Measurements from ENCODE around the gene C2orf78.
A peak's percentile ranks its signal among the peaks of the same experiment; 100 is the strongest.

C2orf78 gene

DNA sequence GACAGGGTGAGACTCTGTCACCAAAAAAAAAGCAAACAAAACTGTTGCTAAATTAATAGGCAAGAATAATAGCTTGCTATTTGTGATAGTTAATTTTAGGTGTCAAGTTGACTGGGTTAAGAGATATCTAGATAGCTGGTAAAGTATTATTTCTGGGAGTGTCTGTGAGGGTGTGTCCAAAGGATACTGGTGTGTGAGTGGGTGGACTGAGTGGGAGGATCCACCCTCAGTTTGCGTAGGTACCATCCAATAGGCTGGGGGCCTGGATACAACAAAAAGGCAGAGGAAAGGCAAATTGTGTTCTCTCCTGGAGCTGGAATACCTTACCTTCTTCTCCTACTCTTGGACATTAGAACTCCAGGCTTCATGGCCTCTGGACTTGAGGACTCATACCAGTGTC, 19.0 kb upstream of the C2orf78 start:
- no peak overlapping the region for H3K14ac ChIP-seq (ENCODE audit: low read length)
- no peak for DNase-seq
- H3K4me2 ChIP-seq (ENCODE audit: low read length): no peak overlapping the region
- no peaks in the 10 kb centered on the region for H3K9me3 ChIP-seq (ENCODE audit: insufficient read depth, low read depth, low read length)
- no peak overlapping the region for H4K91ac ChIP-seq (ENCODE audit: low read depth, low read length)
- no peak overlapping the region for H3K27ac ChIP-seq (ENCODE audit: low read depth, low read length)
- H2BK5ac ChIP-seq (ENCODE audit: low read depth, low read length, poor library complexity): no peak overlapping the region
- H3K36me3 ChIP-seq (ENCODE audit: control insufficient read depth in 1 of 2, insufficient read depth in 2 of 2, low read length in 2 of 2): peaks cover 13 to 36% of the 10 kb centered on the region in 2 experiments
- no peaks in the 10 kb centered on the region for H3K27me3 ChIP-seq (ENCODE audit: insufficient read depth, low read length)
- no peak overlapping the region for H2AK5ac ChIP-seq (ENCODE audit: low read length)
- H2BK120ac ChIP-seq (ENCODE audit: insufficient read depth, low read length, poor library complexity): no peak overlapping the region
- no peak overlapping the region for H3K23ac ChIP-seq (ENCODE audit: low read length)
- no peaks in the 10 kb centered on the region for H3K79me2 ChIP-seq (ENCODE audit: control insufficient read depth, insufficient read depth, low read length, poor library complexity)
- no peak overlapping the region for H3K4ac ChIP-seq (ENCODE audit: low read depth, low read length)
- H3K18ac ChIP-seq (ENCODE audit: low read length): no peak overlapping the region
- no peak overlapping the region for H2AFZ ChIP-seq (ENCODE audit: insufficient read depth, low read length, poor library complexity)
- no peaks in the 10 kb centered on the region for H3K4me1 ChIP-seq (ENCODE audit: control insufficient read depth in 1 of 2, insufficient read depth in 2 of 2, low read length in 2 of 2)
- no peak overlapping the region for H4K12ac ChIP-seq (ENCODE audit: low read depth, low read length)
- H2BK12ac ChIP-seq (ENCODE audit: low read length): no peak overlapping the region
- H3K79me1 ChIP-seq (ENCODE audit: low read length): no peaks in the 10 kb centered on the region
- no peak overlapping the region for H3K4me3 ChIP-seq (ENCODE audit: low read depth, low read length)
- H3K9ac ChIP-seq (ENCODE audit: low read length): no peak overlapping the region
- no CpG with 5 or more reads among the region's 1 CpG for WGBS (ENCODE audit: extremely low coverage, insufficient coverage, insufficient read length)
- H4K8ac ChIP-seq (ENCODE audit: low read depth, low read length): no peak overlapping the region

GRCh38 chr2:73766349-73766748, 17.6 kb upstream of the C2orf78 start:
- Histone ChIP-seq H3K36me3 (ENCODE audit: control insufficient read depth in 1 of 2, insufficient read depth in 2 of 2, low read length in 2 of 2) (peaks cover 15 to 29% of the 10 kb centered on the region in 2 experiments), H3K14ac (ENCODE audit: low read length) (no peak overlapping the region), H2BK12ac (ENCODE audit: low read length) (no peak overlapping the region), H3K27ac (ENCODE audit: low read depth, low read length) (no peak overlapping the region), H3K4ac (ENCODE audit: low read depth, low read length) (no peak overlapping the region), H3K18ac (ENCODE audit: low read length) (no peak overlapping the region), H2BK120ac (ENCODE audit: insufficient read depth, low read length, poor library complexity) (no peak overlapping the region), H3K27me3 (ENCODE audit: insufficient read depth, low read length) (no peaks in the 10 kb centered on the region), H3K9me3 (ENCODE audit: insufficient read depth, low read depth, low read length) (no peaks in the 10 kb centered on the region), H4K12ac (ENCODE audit: low read depth, low read length) (no peak overlapping the region), H2AFZ (ENCODE audit: insufficient read depth, low read length, poor library complexity) (no peak overlapping the region), H3K9ac (ENCODE audit: low read length) (no peak overlapping the region), H3K79me1 (ENCODE audit: low read length) (no peaks in the 10 kb centered on the region), H2AK5ac (ENCODE audit: low read length) (no peak overlapping the region), H4K91ac (ENCODE audit: low read depth, low read length) (no peak overlapping the region), H3K79me2 (ENCODE audit: control insufficient read depth, insufficient read depth, low read length, poor library complexity) (no peaks in the 10 kb centered on the region), H3K23ac (ENCODE audit: low read length) (no peak overlapping the region), H3K4me2 (ENCODE audit: low read length) (no peak overlapping the region), H2BK5ac (ENCODE audit: low read depth, low read length, poor library complexity) (no peak overlapping the region), H3K4me3 (ENCODE audit: low read depth, low read length) (no peak overlapping the region), H3K4me1 (ENCODE audit: control insufficient read depth in 1 of 2, insufficient read depth in 2 of 2, low read length in 2 of 2) (no peaks in the 10 kb centered on the region), H4K8ac (ENCODE audit: low read depth, low read length) (no peak overlapping the region)
- DNase-seq: no peak
- no CpG with 5 or more reads among the region's 1 CpG for WGBS (ENCODE audit: extremely low coverage, insufficient coverage, insufficient read length)

DNA sequence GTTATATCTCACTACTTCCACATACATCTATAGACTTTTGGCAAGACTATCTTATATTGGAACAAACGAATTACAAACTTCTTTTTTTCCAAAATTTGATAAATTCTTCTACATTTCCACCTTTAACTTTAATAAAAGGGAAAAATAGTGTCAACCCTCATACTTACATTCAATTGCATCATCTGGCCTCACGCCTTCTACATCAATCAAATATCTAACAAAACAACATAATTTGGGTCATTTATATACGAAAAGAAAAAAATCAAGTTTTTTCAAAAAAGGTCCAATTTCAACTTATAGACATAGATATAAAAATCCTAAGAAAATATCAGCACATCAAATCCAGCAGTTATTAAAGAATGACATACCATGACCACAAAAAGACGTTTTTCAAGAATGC, 17.0 kb upstream of the C2orf78 start:
- 100% methylated on average over 1 of the region's 4 CpGs for WGBS (ENCODE audit: extremely low coverage, insufficient coverage, insufficient read length)
- H3K79me2 ChIP-seq (ENCODE audit: control insufficient read depth, insufficient read depth, low read length, poor library complexity): no peaks in the 10 kb centered on the region

GRCh38 chr2:73770725-73771124, 13.3 kb upstream of the C2orf78 start:
- no peak overlapping the region for H3K18ac ChIP-seq (ENCODE audit: low read length)
- DNase-seq: peak; percentile 36 to 73
- no peaks in the 10 kb centered on the region for H3K79me1 ChIP-seq (ENCODE audit: low read length)
- WGBS (ENCODE audit: extremely low coverage, insufficient coverage, insufficient read length): no CpG with 5 or more reads among the region's 3 CpGs
- H3K4me3 ChIP-seq (ENCODE audit: low read depth, low read length): no peak overlapping the region
- no peak overlapping the region for H3K14ac ChIP-seq (ENCODE audit: low read length)
- no peak overlapping the region for H2BK5ac ChIP-seq (ENCODE audit: low read depth, low read length, poor library complexity)
- H4K12ac ChIP-seq (ENCODE audit: low read depth, low read length): no peak overlapping the region
- H3K27ac ChIP-seq (ENCODE audit: low read depth, low read length): no peak overlapping the region
- H2BK120ac ChIP-seq (ENCODE audit: insufficient read depth, low read length, poor library complexity): no peak overlapping the region
- no peak overlapping the region for H2BK12ac ChIP-seq (ENCODE audit: low read length)
- H3K27me3 ChIP-seq (ENCODE audit: insufficient read depth, low read length): no peaks in the 10 kb centered on the region
- peaks cover 7 to 18% of the 10 kb centered on the region in 2 experiments for H3K36me3 ChIP-seq (ENCODE audit: control insufficient read depth in 1 of 2, insufficient read depth in 2 of 2, low read length in 2 of 2)
- H3K9me3 ChIP-seq (ENCODE audit: insufficient read depth, low read depth, low read length): no peaks in the 10 kb centered on the region
- H3K4ac ChIP-seq (ENCODE audit: low read depth, low read length): no peak overlapping the region
- H3K23ac ChIP-seq (ENCODE audit: low read length): no peak overlapping the region
- no peak overlapping the region for H3K4me2 ChIP-seq (ENCODE audit: low read length)
- no peaks in the 10 kb centered on the region for H3K79me2 ChIP-seq (ENCODE audit: control insufficient read depth, insufficient read depth, low read length, poor library complexity)
- H4K8ac ChIP-seq (ENCODE audit: low read depth, low read length): no peak overlapping the region
- H2AK5ac ChIP-seq (ENCODE audit: low read length): no peak overlapping the region
- H3K4me1 ChIP-seq (ENCODE audit: control insufficient read depth in 1 of 2, insufficient read depth in 2 of 2, low read length in 2 of 2): no peaks in the 10 kb centered on the region
- H2AFZ ChIP-seq (ENCODE audit: insufficient read depth, low read length, poor library complexity): no peak overlapping the region
- no peak overlapping the region for H3K9ac ChIP-seq (ENCODE audit: low read length)
- H4K91ac ChIP-seq (ENCODE audit: low read depth, low read length): no peak overlapping the region

More for the DNA sequence above, 17.0 kb upstream of the C2orf78 start:
- H2BK12ac ChIP-seq (ENCODE audit: low read length): no peak overlapping the region
- no peak overlapping the region for H3K27ac ChIP-seq (ENCODE audit: low read depth, low read length)
- no peaks in the 10 kb centered on the region for H3K27me3 ChIP-seq (ENCODE audit: insufficient read depth, low read length)
- H3K14ac ChIP-seq (ENCODE audit: low read length): no peak overlapping the region
- H3K18ac ChIP-seq (ENCODE audit: low read length): no peak overlapping the region
- H2BK120ac ChIP-seq (ENCODE audit: insufficient read depth, low read length, poor library complexity): no peak overlapping the region
- H3K79me1 ChIP-seq (ENCODE audit: low read length): no peaks in the 10 kb centered on the region
- no peak overlapping the region for H2AK5ac ChIP-seq (ENCODE audit: low read length)
- no peak overlapping the region for H3K4me3 ChIP-seq (ENCODE audit: low read depth, low read length)
- no peak overlapping the region for H3K9ac ChIP-seq (ENCODE audit: low read length)
- H3K4me2 ChIP-seq (ENCODE audit: low read length): no peak overlapping the region
- no peak overlapping the region for H2BK5ac ChIP-seq (ENCODE audit: low read depth, low read length, poor library complexity)
- no peak overlapping the region for H4K91ac ChIP-seq (ENCODE audit: low read depth, low read length)
- H4K12ac ChIP-seq (ENCODE audit: low read depth, low read length): no peak overlapping the region
- H3K23ac ChIP-seq (ENCODE audit: low read length): no peak overlapping the region
- DNase-seq: no peak
- H3K9me3 ChIP-seq (ENCODE audit: insufficient read depth, low read depth, low read length): no peaks in the 10 kb centered on the region
- no peak overlapping the region for H3K4ac ChIP-seq (ENCODE audit: low read depth, low read length)
- peaks cover 15 to 27% of the 10 kb centered on the region in 2 experiments for H3K36me3 ChIP-seq (ENCODE audit: control insufficient read depth in 1 of 2, insufficient read depth in 2 of 2, low read length in 2 of 2)
- H4K8ac ChIP-seq (ENCODE audit: low read depth, low read length): no peak overlapping the region
- H2AFZ ChIP-seq (ENCODE audit: insufficient read depth, low read length, poor library complexity): no peak overlapping the region
- H3K4me1 ChIP-seq (ENCODE audit: control insufficient read depth in 1 of 2, insufficient read depth in 2 of 2, low read length in 2 of 2): no peaks in the 10 kb centered on the region

All from trophoblast cell (in vitro differentiated cells and primary cell).